ENCODE data around the gene GPR37.

The GPR37 gene

GRCh38 chr7:124765401-124766352 lies at the start of gene GPR37:
GPR37 (minus strand) TSS chr7:124765792; CDS start chr7:124764976, 816 bp downstream.
- DNase-seq = peak; percentile 52
- H3K27ac Mint-ChIP-seq = no peak within 1 kb of the TSS
- H3K27me3 Mint-ChIP-seq = peaks cover 71% of the 10 kb centered on the region
- H3K4me1 Mint-ChIP-seq (ENCODE audit: low read depth) = peaks cover 16% of the 10 kb centered on the region
- H3K36me3 Mint-ChIP-seq (ENCODE audit: low read depth) = no peaks in the 10 kb centered on the region
- no peaks in the 10 kb centered on the region for H3K9me3 Mint-ChIP-seq
- H3K4me3 Mint-ChIP-seq = peak within 1 kb of the TSS; percentile 72

GRCh38 chr7:124813994-124814798 lies 48.6 kb upstream of the GPR37 start:
- Mint-ChIP-seq H3K9me3 (peaks cover 3% of the 10 kb centered on the region), H3K4me3 (no peak overlapping the region), H3K27me3 (peaks cover 22% of the 10 kb centered on the region), H3K36me3 (ENCODE audit: low read depth) (no peaks in the 10 kb centered on the region), H3K4me1 (ENCODE audit: low read depth) (no peaks in the 10 kb centered on the region), H3K27ac (no peak overlapping the region)
- DNase-seq = no peak

- Mint-ChIP-seq H3K36me3 (ENCODE audit: low read depth) (no peaks in the 10 kb centered on the region), H3K27ac (no peak overlapping the region), H3K4me1 (ENCODE audit: low read depth) (no peaks in the 10 kb centered on the region), H3K27me3 (peaks cover 22% of the 10 kb centered on the region), H3K9me3 (peaks cover 3% of the 10 kb centered on the region), H3K4me3 (no peak overlapping the region)
- DNase-seq = no peak
These were observed 47.2 kb upstream of the GPR37 start for GRCh38 chr7:124812764-124813163.

- Mint-ChIP-seq H3K4me3 (no peak overlapping the region), H3K4me1 (ENCODE audit: low read depth) (no peaks in the 10 kb centered on the region), H3K36me3 (ENCODE audit: low read depth) (no peaks in the 10 kb centered on the region), H3K27ac (no peak overlapping the region), H3K27me3 (peaks cover 22% of the 10 kb centered on the region), H3K9me3 (no peaks in the 10 kb centered on the region)
- no peak for DNase-seq
These were observed 45.7 kb upstream of the GPR37 start for GRCh38 chr7:124811341-124811740.

- Mint-ChIP-seq H3K9me3 (no peaks in the 10 kb centered on the region), H3K27ac (no peak overlapping the region), H3K4me3 (no peak overlapping the region)
These were observed 45.0 kb upstream of the GPR37 start for GRCh38 chr7:124810605-124811004.

GRCh38 chr7:124808206-124808605 lies 42.6 kb upstream of the GPR37 start:
- H3K4me1 Mint-ChIP-seq (ENCODE audit: low read depth) = no peaks in the 10 kb centered on the region
- no peak for DNase-seq
- no peak overlapping the region for H3K4me3 Mint-ChIP-seq

More at GRCh38 chr7:124810605-124811004, 45.0 kb upstream of the GPR37 start:
- H3K27me3 Mint-ChIP-seq = peaks cover 22% of the 10 kb centered on the region
- H3K4me1 Mint-ChIP-seq (ENCODE audit: low read depth) = no peaks in the 10 kb centered on the region
- no peak for DNase-seq
- no peaks in the 10 kb centered on the region for H3K36me3 Mint-ChIP-seq (ENCODE audit: low read depth)

GRCh38 chr7:124801330-124801895 lies 35.8 kb upstream of the GPR37 start:
- H3K4me1 Mint-ChIP-seq (ENCODE audit: low read depth) = no peaks in the 10 kb centered on the region
- DNase-seq = no peak
- H3K4me3 Mint-ChIP-seq = no peak overlapping the region
- H3K27me3 Mint-ChIP-seq = peaks cover 24% of the 10 kb centered on the region
- no peaks in the 10 kb centered on the region for H3K36me3 Mint-ChIP-seq (ENCODE audit: low read depth)
- H3K9me3 Mint-ChIP-seq = peaks cover 3% of the 10 kb centered on the region
- no peak overlapping the region for H3K27ac Mint-ChIP-seq

More at GRCh38 chr7:124808206-124808605, 42.6 kb upstream of the GPR37 start:
- H3K27ac Mint-ChIP-seq = no peak overlapping the region
- H3K27me3 Mint-ChIP-seq = peaks cover 10% of the 10 kb centered on the region
- H3K9me3 Mint-ChIP-seq = no peaks in the 10 kb centered on the region
- no peaks in the 10 kb centered on the region for H3K36me3 Mint-ChIP-seq (ENCODE audit: low read depth)

- Mint-ChIP-seq H3K9me3 (peaks cover 5% of the 10 kb centered on the region), H3K4me1 (ENCODE audit: low read depth) (no peaks in the 10 kb centered on the region), H3K4me3 (no peak overlapping the region), H3K27me3 (peaks cover 24% of the 10 kb centered on the region), H3K36me3 (ENCODE audit: low read depth) (no peaks in the 10 kb centered on the region), H3K27ac (no peak overlapping the region)
- no peak for DNase-seq
These were observed 34.8 kb upstream of the GPR37 start for GRCh38 chr7:124800386-124800785.

- no peak for DNase-seq
- Mint-ChIP-seq H3K36me3 (ENCODE audit: low read depth) (no peaks in the 10 kb centered on the region), H3K4me1 (ENCODE audit: low read depth) (no peaks in the 10 kb centered on the region), H3K4me3 (no peak overlapping the region), H3K27ac (no peak overlapping the region), H3K9me3 (peaks cover 5% of the 10 kb centered on the region), H3K27me3 (peaks cover 24% of the 10 kb centered on the region)
These were observed 33.9 kb upstream of the GPR37 start for GRCh38 chr7:124799448-124799847.

- no peak for DNase-seq
- Mint-ChIP-seq H3K4me1 (ENCODE audit: low read depth) (no peaks in the 10 kb centered on the region), H3K9me3 (peaks cover 5% of the 10 kb centered on the region), H3K4me3 (no peak overlapping the region), H3K36me3 (ENCODE audit: low read depth) (no peaks in the 10 kb centered on the region), H3K27ac (no peak overlapping the region), H3K27me3 (peaks cover 28% of the 10 kb centered on the region)
These were observed 31.2 kb upstream of the GPR37 start for GRCh38 chr7:124796771-124797170.

- Mint-ChIP-seq H3K4me3 (no peak overlapping the region), H3K9me3 (peaks cover 5% of the 10 kb centered on the region), H3K36me3 (ENCODE audit: low read depth) (no peaks in the 10 kb centered on the region), H3K4me1 (ENCODE audit: low read depth) (no peaks in the 10 kb centered on the region), H3K27me3 (peaks cover 34% of the 10 kb centered on the region), H3K27ac (no peak overlapping the region)
- DNase-seq = no peak
These were observed 27.1 kb upstream of the GPR37 start for GRCh38 chr7:124792696-124793095.

GRCh38 chr7:124792002-124792401 lies 26.4 kb upstream of the GPR37 start:
- no peaks in the 10 kb centered on the region for H3K4me1 Mint-ChIP-seq (ENCODE audit: low read depth)
- no peak overlapping the region for H3K27ac Mint-ChIP-seq
- H3K4me3 Mint-ChIP-seq = no peak overlapping the region
- H3K36me3 Mint-ChIP-seq (ENCODE audit: low read depth) = no peaks in the 10 kb centered on the region
- H3K27me3 Mint-ChIP-seq = peaks cover 37% of the 10 kb centered on the region
- H3K9me3 Mint-ChIP-seq = peaks cover 5% of the 10 kb centered on the region
- DNase-seq = no peak

- no peak overlapping the region for H3K27ac Mint-ChIP-seq
- DNase-seq = no peak
- H3K4me1 Mint-ChIP-seq (ENCODE audit: low read depth) = no peaks in the 10 kb centered on the region
- H3K4me3 Mint-ChIP-seq = no peak overlapping the region
- peaks cover 39% of the 10 kb centered on the region for H3K27me3 Mint-ChIP-seq
- no peaks in the 10 kb centered on the region for H3K36me3 Mint-ChIP-seq (ENCODE audit: low read depth)
- peaks cover 3% of the 10 kb centered on the region for H3K9me3 Mint-ChIP-seq
These were observed 25.8 kb upstream of the GPR37 start for GRCh38 chr7:124791426-124791825.

GRCh38 chr7:124790645-124791044 lies 25.1 kb upstream of the GPR37 start:
- no peak for DNase-seq
- Mint-ChIP-seq H3K4me3 (no peak overlapping the region), H3K9me3 (no peaks in the 10 kb centered on the region), H3K27ac (no peak overlapping the region), H3K36me3 (ENCODE audit: low read depth) (no peaks in the 10 kb centered on the region), H3K4me1 (ENCODE audit: low read depth) (no peaks in the 10 kb centered on the region), H3K27me3 (peaks cover 47% of the 10 kb centered on the region)
